Islet of Langerhans (tissue), 1 donor: ENCODE measurements around the gene PSD.
"Not testable (repeated sequence)": the region's sequence is repeated elsewhere in the genome, so short reads cannot be mapped to it uniquely, and the experiment has no call there.

Experiments
- FAIRE-seq: peaks from one replicate; lab custom pipeline; 2011; peaks lifted over from hg19 to GRCh38; lab: Jason Lieb, UNC

PSD gene

DNA sequence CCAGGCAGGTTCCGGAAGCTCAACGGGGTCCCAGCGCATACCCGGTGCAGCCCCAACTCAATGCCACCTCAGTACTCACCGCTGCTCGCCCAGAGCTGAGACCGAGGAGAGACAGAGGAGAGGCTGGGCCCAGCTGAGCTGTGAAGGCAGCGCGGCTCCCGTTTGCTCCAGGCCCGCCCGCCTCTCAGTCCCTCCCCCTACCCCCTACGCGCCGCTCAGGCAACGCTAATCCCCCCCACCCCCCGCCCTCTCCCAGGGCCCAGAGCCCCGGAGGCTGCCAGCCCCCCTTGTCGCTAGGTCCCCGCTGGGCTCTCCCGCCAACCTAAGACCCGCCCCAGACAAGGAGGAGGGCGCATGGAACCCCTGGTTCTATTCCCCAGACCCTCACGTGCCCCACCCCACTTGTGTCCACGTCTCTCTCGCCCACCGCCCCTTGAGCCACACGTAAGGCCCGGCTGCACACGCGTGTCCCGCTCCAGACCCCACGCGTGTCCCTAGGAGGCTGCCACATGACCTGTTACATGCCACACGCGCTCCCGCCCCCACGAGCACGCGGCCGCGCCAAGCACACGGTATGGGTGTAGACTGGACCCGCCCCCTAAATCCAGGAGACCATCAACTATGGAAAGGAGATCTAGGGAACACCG is at the start of gene PSD:
Gene PSD (minus strand): TSS at position 164 of the 647 bp plus-strand sequence. CDS start 1,747 bp downstream, outside the sequence.
- FAIRE-seq = no peak

DNA sequence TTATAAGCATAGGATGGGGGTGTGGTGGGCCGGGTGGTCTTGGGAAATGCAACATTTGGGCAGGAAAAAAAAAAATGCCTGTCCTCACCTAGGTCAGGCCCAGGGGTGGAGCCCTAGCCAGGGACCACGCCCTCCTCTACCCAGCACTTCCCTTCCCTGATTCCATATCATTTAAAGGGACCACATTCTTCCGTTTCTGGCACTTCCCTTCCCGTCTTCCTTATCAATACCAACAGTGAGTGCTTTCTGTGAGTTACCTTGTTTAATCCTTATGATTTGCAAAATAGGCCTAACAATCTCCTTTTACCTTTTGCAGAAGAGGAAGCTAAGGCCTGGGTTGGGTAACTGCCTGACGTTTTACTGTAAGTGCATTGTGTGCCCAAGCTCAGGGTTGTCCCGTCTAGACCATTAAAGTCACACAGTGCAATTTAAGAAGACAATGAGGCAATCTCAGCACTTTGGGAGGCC is 49.4 kb upstream of the PSD start:
- FAIRE-seq = no peak

DNA sequence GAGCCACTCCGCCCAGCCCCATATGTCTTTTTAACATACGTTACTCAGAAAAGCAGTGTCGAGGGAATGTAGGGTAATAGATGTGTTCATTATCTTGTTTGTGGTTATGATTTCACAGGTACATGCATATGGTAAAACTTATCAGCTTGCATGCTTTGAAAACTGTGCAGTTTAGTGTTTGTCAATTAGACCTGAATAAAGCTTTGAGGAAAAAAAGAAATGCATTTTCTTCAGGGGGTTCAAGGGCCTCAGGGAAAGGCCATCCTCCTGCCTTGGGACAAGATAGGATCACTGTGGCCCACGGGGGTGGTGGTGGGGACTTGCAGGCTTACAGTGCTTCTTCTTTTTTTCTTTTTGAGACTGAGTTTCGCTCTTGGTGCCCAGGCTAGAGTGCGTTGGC is 48.7 kb upstream of the PSD start:
- FAIRE-seq = no peak

DNA sequence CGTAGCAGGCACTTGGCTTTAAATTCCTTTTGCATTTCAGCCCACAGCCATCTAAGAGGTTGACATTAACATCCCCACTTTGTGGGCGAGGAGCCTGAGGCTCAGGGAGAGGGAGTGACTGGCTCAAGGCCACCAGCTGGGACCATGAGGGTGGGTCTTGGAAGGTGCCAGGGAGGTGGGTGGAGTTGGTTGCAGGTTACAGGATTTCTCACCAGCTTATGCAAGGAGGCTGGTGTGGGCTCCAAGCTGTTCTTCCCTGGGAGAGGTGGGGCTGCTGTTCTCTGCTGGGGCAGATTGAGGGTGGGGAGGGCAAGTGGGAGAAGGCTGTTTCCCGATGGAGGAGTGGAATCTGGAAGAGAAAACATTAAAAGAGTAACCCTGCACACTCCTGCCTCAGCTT is 46.9 kb upstream of the PSD start:
- FAIRE-seq = no peak

DNA sequence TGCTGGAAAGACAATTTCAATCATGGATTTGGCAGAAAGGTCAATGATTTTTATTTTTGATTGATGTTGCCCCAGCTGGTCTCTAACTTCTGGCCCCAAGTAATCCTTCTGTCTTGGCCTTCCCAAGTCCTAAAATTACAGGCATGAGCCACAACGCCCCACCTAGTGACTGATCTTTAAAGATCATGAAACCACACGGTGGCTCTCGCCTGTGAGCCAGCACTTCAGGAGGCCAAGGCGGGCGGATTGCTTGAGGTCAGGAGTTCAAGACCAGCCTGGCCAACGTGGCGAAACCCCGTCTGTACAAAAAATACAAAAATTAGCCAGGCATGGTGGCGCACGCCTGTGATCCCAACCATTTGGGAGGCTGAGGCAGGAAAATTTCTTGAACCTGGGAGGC is 45.4 kb upstream of the PSD start:
- FAIRE-seq = no peak

DNA sequence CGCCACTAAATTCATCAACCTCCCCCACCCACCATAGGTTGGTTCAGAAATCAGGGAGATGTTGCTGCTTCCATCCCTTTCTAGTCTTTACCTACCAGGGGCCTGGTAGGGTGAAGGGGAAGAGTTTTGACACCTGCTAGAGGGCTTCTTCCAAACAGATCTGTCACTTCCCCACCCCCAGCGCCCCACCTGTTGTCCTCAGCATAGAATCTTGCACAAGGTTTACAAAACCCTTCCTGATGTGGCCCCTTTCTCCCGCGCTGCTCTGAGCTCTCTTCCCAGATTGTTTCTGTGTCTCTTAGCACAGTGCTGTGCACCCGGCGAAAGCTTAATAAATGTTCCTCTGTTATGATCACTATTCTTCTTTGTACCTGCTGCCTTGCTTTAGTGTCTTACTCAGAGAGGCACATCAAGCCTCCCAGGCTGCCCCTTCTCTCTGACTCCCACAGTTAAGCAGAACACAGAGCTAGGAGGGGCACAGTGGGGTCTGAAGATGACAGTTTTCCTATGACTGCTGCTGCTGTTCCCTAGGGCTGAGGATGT is 44.0 kb upstream of the PSD start:
- FAIRE-seq = no peak

DNA sequence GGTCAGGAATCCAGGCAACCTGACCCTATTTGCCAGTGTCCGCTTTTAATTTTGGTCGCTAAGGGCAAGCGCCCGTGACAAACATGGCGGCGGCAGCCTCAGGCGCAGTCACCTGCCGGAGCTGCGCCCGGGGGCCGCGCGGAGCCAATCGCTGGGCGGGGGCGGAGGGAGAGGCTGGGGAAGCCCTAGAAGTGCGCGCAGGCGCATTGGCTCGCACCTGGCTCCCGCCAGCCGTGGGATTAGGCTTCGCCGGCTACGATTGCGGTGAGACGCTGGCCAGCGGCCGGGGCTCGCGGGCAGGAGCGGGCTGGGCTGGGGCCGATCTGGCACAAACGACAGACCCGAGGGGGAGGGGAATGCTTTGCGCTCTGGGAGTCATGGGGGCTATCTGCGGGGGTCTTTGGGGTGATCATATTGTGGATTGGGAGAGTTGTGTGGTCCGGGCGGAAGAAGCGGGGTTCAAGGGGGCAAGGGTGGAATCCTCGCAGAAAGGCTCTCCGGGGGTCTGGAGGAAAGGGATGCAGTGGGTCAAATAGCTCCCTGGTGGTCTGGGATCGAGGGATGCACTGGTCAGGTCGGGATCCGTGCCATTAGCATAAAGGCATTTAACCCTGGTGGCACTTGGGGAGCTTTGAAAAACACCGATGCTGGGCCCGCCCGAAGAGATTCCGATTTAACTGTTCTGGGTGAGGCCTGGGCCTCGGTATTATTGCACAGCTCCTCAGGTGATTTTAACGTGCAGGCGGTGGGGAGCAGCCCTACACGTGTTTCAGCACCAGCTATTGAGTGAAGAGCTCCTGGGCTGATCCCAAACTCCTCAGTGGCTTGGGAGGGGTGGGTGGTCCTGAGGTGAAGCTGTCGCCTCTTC is 42.8 kb upstream of the PSD start:
- no peak for FAIRE-seq

DNA sequence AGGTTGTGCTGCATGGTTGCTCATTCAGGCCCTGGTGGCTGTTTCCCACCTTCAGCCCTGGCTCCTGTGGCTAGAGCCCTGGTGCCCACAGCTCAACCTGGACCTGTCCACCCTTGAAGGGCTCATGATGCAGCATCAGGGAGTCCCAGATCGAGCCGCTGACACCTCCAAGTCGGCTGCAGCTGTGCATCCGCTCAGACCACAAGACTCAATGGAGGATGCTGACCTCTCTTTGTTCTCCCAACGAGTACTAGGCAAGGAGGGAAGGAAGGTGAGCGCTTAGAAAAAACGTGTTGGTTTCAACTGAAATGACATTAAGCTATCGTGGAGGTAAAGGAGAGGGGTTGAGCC is 42.2 kb upstream of the PSD start:
- no peak for FAIRE-seq

DNA sequence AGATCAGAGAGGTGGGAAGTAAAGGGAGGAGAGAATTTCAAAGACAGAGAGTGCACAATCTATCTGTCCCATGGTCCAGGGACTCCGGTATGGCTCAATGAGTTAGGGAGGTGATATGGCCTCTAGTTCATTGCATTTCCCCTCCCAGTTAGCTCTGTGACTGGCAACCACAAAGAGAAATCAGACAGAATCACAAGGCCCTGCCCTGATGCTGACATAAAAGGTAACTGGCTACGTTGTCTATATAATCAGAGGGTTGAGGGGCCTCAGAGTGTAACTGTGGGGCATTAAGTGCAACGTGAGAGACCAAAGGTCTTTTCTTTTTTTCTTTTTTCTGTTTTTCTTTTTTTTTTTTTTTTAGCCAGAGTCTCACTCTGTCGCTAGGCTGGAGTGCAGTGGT is 40.1 kb upstream of the PSD start:
- FAIRE-seq = no peak

DNA sequence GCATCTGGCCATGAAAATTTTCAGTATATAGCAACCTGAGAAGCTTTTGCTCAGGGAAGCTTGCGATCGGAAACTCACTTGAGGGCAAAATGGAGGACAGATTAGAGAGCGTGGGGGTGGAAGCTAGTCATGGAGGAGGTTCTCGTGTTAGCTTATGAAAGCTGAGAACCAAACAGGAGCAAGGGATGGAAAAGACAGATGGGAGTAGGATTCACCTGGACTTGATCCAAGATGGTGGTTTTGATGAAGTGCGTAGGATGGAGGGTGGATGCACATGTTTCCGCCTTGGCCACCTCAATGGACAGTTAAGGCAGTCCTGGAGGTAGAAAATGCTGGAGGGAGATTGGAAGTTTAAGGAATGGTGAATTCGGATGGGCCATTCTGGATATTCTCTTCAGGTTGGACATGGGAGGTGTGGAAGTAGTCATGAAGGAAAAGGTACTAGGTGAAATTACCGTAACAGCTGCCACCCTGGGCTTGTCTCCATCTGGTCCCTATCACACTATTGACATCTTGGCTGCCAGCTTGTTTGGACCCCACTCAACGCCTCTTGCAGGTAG is 39.1 kb upstream of the PSD start:
- no peak for FAIRE-seq

DNA sequence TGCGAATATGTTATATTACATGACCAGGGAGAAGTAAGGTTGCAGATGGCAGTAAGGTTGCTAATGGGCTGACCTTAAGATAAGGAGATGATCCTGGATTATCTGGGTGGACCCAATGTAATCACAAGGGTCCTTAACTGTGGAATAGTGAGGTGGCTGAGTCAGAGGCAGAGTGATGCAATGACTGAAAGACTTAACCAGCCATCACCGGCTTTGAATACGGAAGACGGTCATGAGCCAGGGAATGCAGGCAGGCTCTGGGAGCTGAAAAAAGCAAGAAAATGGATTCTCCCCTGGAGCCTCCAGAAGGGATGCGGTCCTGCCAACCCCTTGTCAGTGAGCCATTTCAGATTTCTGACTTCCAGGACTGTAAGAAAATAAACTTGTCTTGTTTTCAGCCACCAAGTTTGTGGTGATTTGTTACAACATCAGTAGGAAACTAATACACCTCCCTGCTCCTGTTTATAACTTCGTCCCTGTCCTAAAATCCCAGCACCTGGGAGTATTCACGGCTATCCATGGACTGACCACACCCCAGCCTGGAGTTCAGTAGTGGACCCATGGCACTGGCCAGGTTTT is 37.4 kb upstream of the PSD start:
- FAIRE-seq = no peak

DNA sequence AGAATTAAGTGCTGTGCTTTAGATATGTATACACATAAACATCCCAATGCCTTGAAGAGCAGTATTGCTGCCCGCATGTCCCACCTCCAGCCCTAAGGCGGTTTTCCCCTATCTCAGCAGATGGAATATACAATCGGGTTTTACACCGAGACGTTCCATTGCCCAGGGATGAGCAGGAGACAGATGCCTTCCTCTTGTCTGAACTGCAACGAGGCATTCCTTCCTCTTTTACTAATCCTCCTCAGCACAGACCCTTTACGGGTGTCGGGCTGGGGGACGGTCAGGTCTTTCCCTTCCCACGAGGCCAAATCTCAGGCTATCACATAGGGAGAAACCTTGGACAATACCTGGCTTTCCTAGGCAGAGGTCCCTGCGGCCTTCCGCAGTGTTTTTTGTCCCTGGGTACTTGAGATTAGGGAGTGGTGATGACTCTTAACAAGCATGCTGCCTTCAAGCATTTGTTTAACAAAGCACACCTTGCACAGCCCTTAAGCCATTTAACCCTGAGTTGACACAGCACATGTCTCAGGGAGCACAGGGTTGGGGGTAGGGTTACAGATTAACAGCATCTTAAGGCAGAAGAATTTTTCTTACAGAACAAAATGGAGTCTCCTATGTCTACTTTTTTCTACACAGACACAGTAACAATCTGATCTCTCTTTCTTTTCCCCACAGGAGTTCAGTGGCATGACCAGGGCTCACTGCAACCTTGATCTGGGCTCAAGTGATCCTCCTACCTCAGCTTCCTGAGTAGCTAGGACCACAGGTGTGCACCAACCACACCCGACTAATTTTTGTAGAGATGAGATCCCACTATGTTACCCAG is 36.3 kb upstream of the PSD start:
- FAIRE-seq = not testable (repeated sequence)

DNA sequence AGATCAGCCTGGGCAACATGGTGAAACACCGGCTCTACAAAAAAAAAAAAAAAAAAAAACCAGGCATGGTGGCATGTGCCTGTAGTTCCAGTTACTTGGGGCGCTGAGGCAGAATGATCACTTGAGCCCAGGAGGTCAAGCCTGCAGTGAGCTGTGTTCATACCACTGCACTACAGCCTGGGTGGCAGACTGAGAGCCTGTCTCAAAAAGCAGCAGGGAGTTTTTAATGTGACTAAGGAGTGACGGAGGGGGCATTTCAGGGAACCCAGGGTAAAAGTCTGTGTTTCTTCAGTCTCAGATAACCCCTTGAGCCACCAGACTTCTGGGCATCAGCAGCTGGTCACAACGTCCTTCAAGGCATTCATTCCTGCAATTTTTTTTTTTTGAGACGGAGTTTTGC is 34.9 kb upstream of the PSD start:
- no peak for FAIRE-seq

DNA sequence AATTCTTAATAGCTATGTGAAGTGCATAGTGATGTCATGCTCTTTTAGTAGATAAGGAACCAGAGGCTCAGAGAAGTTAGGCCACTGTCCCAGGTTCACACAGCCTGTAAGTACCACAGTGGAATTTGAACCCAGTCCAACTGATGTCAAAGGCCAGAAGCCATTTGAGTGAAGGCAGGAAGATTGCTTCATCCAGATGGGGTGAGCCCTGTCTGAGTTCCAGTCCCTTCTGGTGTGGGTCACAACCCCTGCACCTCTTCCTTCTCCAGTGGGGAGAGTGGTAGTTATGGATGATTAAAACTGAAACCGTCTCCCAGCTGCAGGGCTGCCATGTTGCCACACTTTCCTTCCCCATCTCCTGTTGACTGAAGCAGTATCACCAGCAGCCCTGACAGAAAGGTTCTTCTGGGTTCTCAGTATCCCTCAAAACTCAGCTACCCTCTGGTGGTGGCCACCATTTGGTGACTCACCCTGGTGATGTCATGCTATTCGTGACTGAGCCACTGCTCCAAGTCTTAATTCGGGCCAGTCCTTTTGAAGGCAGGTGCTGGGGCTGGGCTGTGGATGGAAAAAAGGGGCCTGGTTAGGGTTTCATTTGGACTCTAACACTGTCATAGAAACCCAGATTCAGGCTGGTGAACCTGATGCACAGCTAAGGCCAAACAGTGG is 34.2 kb upstream of the PSD start:
- FAIRE-seq = no peak

DNA sequence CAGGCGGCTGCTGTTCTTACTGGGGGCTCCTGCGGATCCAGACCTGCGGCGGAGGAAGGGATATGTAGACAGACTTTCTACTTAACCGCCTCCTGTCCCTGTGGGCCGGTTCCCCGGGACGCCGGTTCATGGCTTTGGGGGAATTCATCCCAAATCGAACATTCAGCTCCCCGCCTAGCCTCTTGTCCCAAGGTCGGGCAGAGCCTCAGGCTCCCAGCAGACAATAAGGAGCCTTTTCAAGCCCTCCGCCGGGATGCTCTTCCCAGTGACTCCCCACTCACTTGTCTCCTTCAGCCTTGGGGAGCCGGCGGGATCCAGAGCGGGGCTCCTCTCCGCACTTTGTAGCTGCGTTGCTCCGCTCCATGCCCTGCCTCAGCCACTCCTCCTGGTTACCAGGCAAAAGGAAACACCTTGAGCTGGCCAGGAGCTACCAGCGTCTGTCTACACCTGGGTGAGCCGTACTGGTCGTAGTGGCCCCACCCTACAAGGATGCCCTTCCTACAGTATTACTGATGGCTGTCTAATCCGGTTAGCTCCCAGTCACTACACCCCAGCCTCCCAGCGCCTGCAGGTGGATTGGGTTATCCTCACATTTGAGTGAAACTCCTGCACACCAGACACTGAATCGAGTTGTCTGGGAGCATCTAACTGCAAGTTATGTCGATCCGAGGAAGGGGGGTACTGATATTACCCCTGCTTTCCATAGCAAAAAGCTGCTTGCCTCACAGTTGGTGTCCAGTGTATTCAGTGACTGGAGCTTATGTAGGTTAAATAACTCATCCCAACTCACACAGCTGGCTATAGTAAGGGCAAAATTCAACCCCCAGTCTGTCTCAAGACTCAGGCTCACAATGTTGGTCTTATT is 32.8 kb upstream of the PSD start, which contains the start of gene C10orf95:
Gene C10orf95 (minus strand): TSS at position 439 of the 865 bp plus-strand sequence. CDS start 450 bp downstream, outside the sequence.
- no peak for FAIRE-seq

DNA sequence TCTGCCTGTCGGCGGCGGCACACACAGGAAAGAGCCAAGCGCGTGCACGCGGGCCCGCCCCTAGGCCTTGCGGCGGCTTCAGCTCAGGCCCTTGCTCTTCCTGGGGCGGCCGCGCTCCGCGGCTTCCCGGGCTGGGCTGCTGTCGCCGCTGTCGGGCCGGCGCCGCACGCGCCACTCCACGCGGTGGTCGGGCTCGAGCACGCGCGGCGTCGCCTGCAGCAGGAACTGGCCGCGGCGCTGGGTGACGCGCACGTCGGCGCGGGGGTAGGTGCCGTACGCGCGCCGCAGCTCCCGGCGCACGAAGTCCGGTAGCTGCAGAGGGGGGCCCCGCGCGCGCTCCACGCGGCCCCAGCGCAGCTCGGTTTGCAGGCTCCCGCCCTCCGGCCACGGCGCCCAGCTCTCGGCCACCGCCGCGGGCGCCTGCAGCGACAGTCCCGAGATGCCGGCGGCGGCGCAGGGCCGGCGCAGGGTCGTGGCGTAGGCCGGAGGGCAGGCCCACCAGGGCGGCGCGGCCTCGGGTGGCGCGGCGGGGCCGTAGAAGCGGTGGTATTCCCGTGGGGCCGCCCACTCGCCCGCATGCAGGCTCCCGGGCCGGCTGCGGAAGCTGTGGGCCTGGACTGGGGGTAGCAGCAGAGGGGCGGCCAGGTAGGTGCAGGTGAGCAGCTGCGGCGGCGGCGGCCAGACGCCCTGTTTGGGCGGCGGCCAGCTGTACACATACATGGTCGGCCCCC is 32.0 kb upstream of the PSD start:
- FAIRE-seq = no peak

DNA sequence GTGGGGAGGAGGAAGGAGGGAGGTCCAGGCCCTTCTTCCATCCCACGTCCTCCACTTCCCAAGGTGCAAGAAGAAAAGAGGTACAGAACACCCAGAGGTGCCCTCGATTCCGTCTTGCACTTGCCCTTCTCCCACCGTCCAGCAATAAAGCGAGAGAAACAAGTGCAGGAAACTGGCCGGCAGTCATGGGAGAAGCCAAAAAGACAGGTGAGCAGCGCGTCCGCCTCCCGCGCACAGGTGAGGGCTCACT is 31.5 kb upstream of the PSD start:
- no peak for FAIRE-seq

DNA sequence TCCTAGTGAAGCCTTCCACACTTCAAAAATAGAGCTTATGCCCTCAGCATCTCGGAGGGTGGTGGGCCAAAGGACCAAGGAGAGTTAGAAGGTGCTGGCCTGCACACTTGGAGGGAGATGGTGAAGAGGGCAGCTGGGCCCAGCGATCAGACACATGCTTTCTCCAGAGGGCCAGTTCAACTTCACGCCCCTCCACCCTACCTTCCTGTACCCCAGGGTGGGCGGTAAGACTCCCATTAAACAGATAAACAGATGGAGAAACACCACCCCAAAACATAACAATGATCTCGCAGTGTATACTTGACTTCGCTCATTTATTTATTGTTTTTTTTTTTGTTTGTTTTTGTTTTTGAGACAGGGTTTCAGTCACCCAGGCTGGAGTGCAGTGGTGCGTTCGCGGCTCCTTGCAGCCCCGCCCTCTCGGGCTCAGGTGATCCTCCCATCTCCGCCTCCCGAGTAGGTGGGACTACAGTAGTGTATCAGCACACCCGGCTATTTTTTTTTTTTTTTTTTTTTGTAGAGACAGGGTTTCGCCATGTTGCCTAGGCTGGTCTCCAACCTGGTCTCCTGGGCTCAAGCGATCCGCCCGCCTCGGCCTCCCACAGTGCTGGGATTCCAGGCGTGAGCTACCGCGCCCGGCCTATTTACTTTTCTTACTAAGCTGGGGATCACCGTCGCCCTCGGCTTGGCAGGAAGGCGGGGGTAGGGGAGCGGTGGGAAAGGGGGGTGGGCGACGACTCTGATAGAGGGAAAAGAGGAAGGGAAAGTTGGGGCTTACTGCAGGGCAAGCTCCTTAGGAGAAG is 30.9 kb upstream of the PSD start:
- FAIRE-seq = no peak

DNA sequence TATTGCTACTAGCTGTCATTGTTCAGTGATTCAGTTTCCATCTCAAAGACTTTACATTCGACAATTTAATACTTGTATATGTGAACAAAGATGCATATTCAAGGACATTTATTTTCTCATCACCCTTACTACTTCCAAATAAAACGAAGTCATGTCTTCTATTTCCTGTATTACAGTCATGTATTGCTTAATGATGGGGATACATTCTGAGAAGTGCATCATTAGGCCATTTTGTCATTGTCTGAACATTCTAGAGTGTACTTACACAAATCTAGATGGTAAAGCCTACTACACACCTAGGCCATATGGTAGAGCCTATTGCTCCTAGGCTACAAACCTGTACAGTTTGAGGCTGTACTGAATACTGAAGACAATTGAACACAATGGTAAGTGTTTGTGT is 26.3 kb upstream of the PSD start:
- no peak for FAIRE-seq
